IMR-90 (cell line): ENCODE results near the gene HDAC10. TPM values are rescaled to one million over a fixed set of nuclear protein-coding genes. Genes with fewer than 3 reads are reported as not detected.
A peak's percentile ranks its signal among the peaks of the same experiment; 100 is the strongest.

Source experiments
- ATAC-seq: fragments of 200-7000 bp; cut with Tn5 transposase; 2 replicates; pipeline ENCODE4 v1.9.1; 2020; ENCODE audit warnings: low read depth, mild to moderate bottlenecking, moderate library complexity
- BruUV-seq: library from RNA; stranded (reverse); fragments of 400-500 nt; replicated peaks from 2 replicates; lab custom pipeline; 2021; lab: Mats Ljungman, UMichigan
- CTCF ChIA-PET: fragments of 300-600 bp; formaldehyde crosslinking; extraction: SDS; loops from one replicate; lab custom pipeline; 2021; ENCODE audit warnings: antibody characterized with exemption; lab: Yijun Ruan, JAX
- POLR2A ChIA-PET: fragments of 300-600 bp; sonication (Branson Sonifier 250); formaldehyde crosslinking; loops from one replicate; lab custom pipeline; 2022; ENCODE audit warnings: antibody characterized with exemption; ENCODE audit not compliant: unreplicated experiment; lab: Charles Lee
- DNase-seq: peaks from one replicate; pipeline ENCODE4 v3.0.0; 2013
- H2AFZ ChIP-seq: replicated peaks from 2 replicates; pipeline ENCODE3; 2013; ENCODE audit warnings: low read length, mild to moderate bottlenecking; ENCODE audit not compliant: poor library complexity
- H2AK5ac ChIP-seq: 2 replicates; pipeline ENCODE4 v1.6.1; 2013; ENCODE audit warnings: low read depth, low read length, inconsistent platforms
- H2AK9ac ChIP-seq: replicated peaks from 2 replicates; pipeline ENCODE3; 2013; ENCODE audit warnings: mild to moderate bottlenecking, low read depth, low read length, moderate library complexity; ENCODE audit not compliant: poor library complexity
- H2BK120ac ChIP-seq: 2 replicates; pipeline ENCODE4 v1.6.1; 2013; ENCODE audit warnings: low read depth, low read length, inconsistent platforms
- H2BK15ac ChIP-seq: 3 replicates; pipeline ENCODE4 v1.6.1; 2013; ENCODE audit warnings: low read depth, low read length, inconsistent platforms
- H2BK20ac ChIP-seq: 2 replicates; pipeline ENCODE4 v1.6.1; 2013; ENCODE audit warnings: low read depth, mild to moderate bottlenecking, inconsistent platforms, low read length, moderate library complexity
- H2BK5ac ChIP-seq: 2 replicates; pipeline ENCODE4 v1.6.1; 2013; ENCODE audit warnings: mild to moderate bottlenecking, low read depth, low read length, inconsistent platforms; ENCODE audit not compliant: poor library complexity, severe bottlenecking
- H3K14ac ChIP-seq: replicated peaks from 2 replicates; pipeline ENCODE4 v1.6.1; 2013; ENCODE audit warnings: low read depth, low read length, inconsistent platforms
- H3K18ac ChIP-seq: 2 replicates; pipeline ENCODE4 v1.6.1; 2013; ENCODE audit warnings: low read depth, low read length, control low read depth
- H3K23ac ChIP-seq: 2 replicates; pipeline ENCODE4 v1.6.1; 2013; ENCODE audit warnings: low read depth, low read length, inconsistent platforms
- H3K27ac ChIP-seq: 2 replicates; pipeline ENCODE4 v1.5.1; 2013; ENCODE audit warnings: mild to moderate bottlenecking, control low read depth, low read length; ENCODE audit not compliant: insufficient read depth
- H3K27me3 ChIP-seq: 2 replicates; pipeline ENCODE4 v1.6.1; 2013; ENCODE audit warnings: low read length; ENCODE audit not compliant: control insufficient read depth, insufficient read depth
- H3K36me3 ChIP-seq: 2 replicates; pipeline ENCODE4 v1.6.1; 2013; ENCODE audit warnings: low read length, mixed read lengths; ENCODE audit not compliant: control insufficient read depth, insufficient read depth
- H3K4ac ChIP-seq: 2 replicates; pipeline ENCODE4 v1.6.1; 2013; ENCODE audit warnings: low read depth, low read length, inconsistent platforms
- H3K4me1 ChIP-seq: 2 replicates; pipeline ENCODE4 v1.6.1; 2013; ENCODE audit warnings: low read length, mixed read lengths; ENCODE audit not compliant: control insufficient read depth, insufficient read depth
- H3K4me2 ChIP-seq: 2 replicates; pipeline ENCODE4 v1.6.1; 2013; ENCODE audit warnings: low read depth, mild to moderate bottlenecking, control low read depth, low read length, moderate library complexity
- H3K4me3 ChIP-seq: 2 replicates; pipeline ENCODE4 v1.5.1; 2013; ENCODE audit warnings: low read depth, mild to moderate bottlenecking, control low read depth, low read length, moderate library complexity; ENCODE audit not compliant: insufficient read depth
- H3K56ac ChIP-seq: 2 replicates; pipeline ENCODE4 v1.6.1; 2013; ENCODE audit warnings: low read length, inconsistent platforms; ENCODE audit not compliant: insufficient read depth; ENCODE audit errors: extremely low read depth
- H3K79me1 ChIP-seq, 2 experiments: 2 replicates each; pipeline ENCODE4 v1.6.1; 2013; ENCODE audit warnings: low read length in 2 of 2, inconsistent platforms in 1 of 2, low read depth in 1 of 2
- H3K9ac ChIP-seq: 2 replicates; pipeline ENCODE4 v1.6.1; 2013; ENCODE audit warnings: low read depth, low read length, control low read depth
- H3K9me1 ChIP-seq: 2 replicates; pipeline ENCODE4 v1.6.1; 2013; ENCODE audit warnings: low read length, inconsistent platforms; ENCODE audit not compliant: insufficient read depth
- H3K9me3 ChIP-seq: 2 replicates; pipeline ENCODE4 v1.6.1; 2013; ENCODE audit warnings: low read length; ENCODE audit not compliant: control insufficient read depth, insufficient read depth
- H4K20me1 ChIP-seq: 2 replicates; pipeline ENCODE4 v1.6.1; 2013; ENCODE audit warnings: low read length, inconsistent platforms; ENCODE audit not compliant: insufficient read depth
- H4K5ac ChIP-seq: 2 replicates; pipeline ENCODE4 v1.6.1; 2013; ENCODE audit warnings: mild to moderate bottlenecking, low read depth, low read length, control low read depth
- H4K8ac ChIP-seq, 2 experiments: 2 replicates each; pipeline ENCODE4 v1.6.1; 2013; ENCODE audit warnings: low read depth in 2 of 2, low read length in 2 of 2, control low read depth in 1 of 2, inconsistent platforms in 1 of 2
- H4K91ac ChIP-seq: 2 replicates; pipeline ENCODE4 v1.6.1; 2013; ENCODE audit warnings: low read depth, low read length, inconsistent platforms; ENCODE audit not compliant: insufficient read depth
- BHLHE40 ChIP-seq: fragments of 150-350 bp; IDR thresholded peaks from 2 replicates; pipeline ENCODE4 v1.6.1; 2016; ENCODE audit warnings: mild to moderate bottlenecking, low read depth, low read length
- CEBPB ChIP-seq: IDR thresholded peaks from 2 replicates; pipeline ENCODE4 v1.6.1; 2012; ENCODE audit warnings: low read depth, low read length, improper control_type of control experiment
- CHD1 ChIP-seq: IDR thresholded peaks from 2 replicates; pipeline ENCODE4 v1.6.1; 2012; ENCODE audit warnings: low read depth, low read length, improper control_type of control experiment
- CTCF ChIP-seq: conservative IDR thresholded peaks from 2 replicates; pipeline ENCODE4 v1.5.1; 2012; ENCODE audit warnings: mild to moderate bottlenecking, low read depth, low read length, improper control_type of control experiment
- ELK1 ChIP-seq: fragments of 150-350 bp; IDR thresholded peaks from 2 replicates; pipeline ENCODE4 v1.6.1; 2016; ENCODE audit warnings: low read depth, mild to moderate bottlenecking, low read length, moderate library complexity, borderline replicate concordance
- MAFK ChIP-seq: IDR thresholded peaks from 2 replicates; pipeline ENCODE4 v1.6.1; 2012; ENCODE audit warnings: low read depth, low read length, improper control_type of control experiment
- MAZ ChIP-seq: IDR thresholded peaks from 2 replicates; pipeline ENCODE4 v1.6.1; 2012; ENCODE audit warnings: low read depth, mild to moderate bottlenecking, low read length, improper control_type of control experiment, moderate library complexity, borderline replicate concordance
- MXI1 ChIP-seq: IDR thresholded peaks from 2 replicates; pipeline ENCODE4 v1.6.1; 2012; ENCODE audit warnings: low read depth, mild to moderate bottlenecking, low read length, moderate library complexity, borderline replicate concordance
- NFE2L2 ChIP-seq: fragments of 150-350 bp; IDR thresholded peaks from 2 replicates; pipeline ENCODE4 v1.6.1; 2016; ENCODE audit warnings: low read depth, mild to moderate bottlenecking, low read length
- POLR2A ChIP-seq: IDR thresholded peaks from 2 replicates; pipeline ENCODE4 v1.6.1; 2012; ENCODE audit warnings: mild to moderate bottlenecking, low read depth, low read length
- RAD21 ChIP-seq: IDR thresholded peaks from 2 replicates; pipeline ENCODE4 v1.6.1; 2012; ENCODE audit warnings: low read length, improper control_type of control experiment
- RCOR1 ChIP-seq: IDR thresholded peaks from 2 replicates; pipeline ENCODE4 v1.6.1; 2012; ENCODE audit warnings: mild to moderate bottlenecking, low read length, improper control_type of control experiment; ENCODE audit not compliant: insufficient replicate concordance
- RFX5 ChIP-seq: IDR thresholded peaks from 2 replicates; pipeline ENCODE4 v1.8.0; 2012; ENCODE audit warnings: low read depth, mild to moderate bottlenecking, low read length, moderate library complexity
- SMC3 ChIP-seq: fragments of 150-350 bp; IDR thresholded peaks from 2 replicates; pipeline ENCODE4 v1.6.1; 2016; ENCODE audit warnings: low read depth, mild to moderate bottlenecking, antibody characterized with exemption, low read length, moderate library complexity
- USF2 ChIP-seq: fragments of 150-350 bp; IDR thresholded peaks from 2 replicates; pipeline ENCODE4 v1.6.1; 2017; ENCODE audit warnings: mild to moderate bottlenecking, antibody characterized with exemption, low read length, low read depth
- WGBS, 2 experiments: methylation state at CpG; one replicate each; pipeline versions ENCODE4 v1.1.5 to v1.1.7; 2013; ENCODE audit warnings: missing lambda C conversion rate in 2 of 2; ENCODE audit not compliant: insufficient read length in 1 of 2; ENCODE audit errors: extremely low coverage in 2 of 2; 5-methylcytosine and 5-hydroxymethylcytosine counted together
- dilution Hi-C: fragments of 300-500 bp; cut with HindIII; formaldehyde crosslinking; loops from one replicate; pipeline ENCODE4 v1.14.3; 2018; ENCODE audit warnings: low sequenced_read_pairs; ENCODE audit not compliant: unreplicated experiment
- in situ Hi-C: fragments of 300-500 bp; cut with MboI; formaldehyde crosslinking; loops from 3 replicates; pipeline ENCODE4 v1.14.3; 2019; ENCODE audit warnings: low sequenced_read_pairs, inconsistent platforms, mixed read lengths
- intact Hi-C: fragments of 100-400 bp; cut with micrococcal nuclease; formaldehyde crosslinking; loops from 2 replicates; pipeline ENCODE4 v1.10.0; 2022
- polyA plus RNA-seq, 3 experiments: library from polyadenylated mRNA; depleted of rRNA; stranded (reverse); fragments of >200 nt; gene quantifications; 2 replicates each; pipeline ENCODE4 v1.2.3, GENCODE V29; 2012; ENCODE audit warnings: low replicate concordance in 1 of 3
- total RNA-seq: library from RNA; depleted of rRNA; stranded (reverse); fragments of >200 nt; gene quantifications from 2 replicates; pipeline ENCODE4 v1.2.3, GENCODE V29; 2012

HDAC10 gene
- total and polyA plus RNA-seq, 2 of the 4 experiments (the other 2 are of a cell fraction), result 3.9 to 35.7 TPM

- DNase-seq (no peak), ATAC-seq (no peak)
- H3K27ac ChIP-seq, result no peak overlapping the region
- in situ Hi-C loops (no loop called here), dilution Hi-C loops (no loop called here), intact Hi-C loops (no loop called here)
- peaks cover 89% of the 10 kb centered on the region for H3K36me3 ChIP-seq
- H3K14ac ChIP-seq, result no peak overlapping the region
- H2BK20ac ChIP-seq, result no peak overlapping the region
- H4K5ac ChIP-seq, result no peak overlapping the region
- no peak overlapping the region for H2BK15ac ChIP-seq
- peaks cover 13 to 55% of the 10 kb centered on the region in 2 experiments; a peak in 3 of 4 replicates for H3K79me1 ChIP-seq
- H3K56ac ChIP-seq, result no peak overlapping the region
- no peak overlapping the region for H3K23ac ChIP-seq
- H2AK5ac ChIP-seq, result no peak overlapping the region
- H3K4me1 ChIP-seq, result peaks cover 8% of the 10 kb centered on the region
- H3K4ac ChIP-seq, result no peak overlapping the region
- H4K91ac ChIP-seq, result no peak overlapping the region
- peak overlapping the region; percentile 16 for H2AK9ac ChIP-seq
- CTCF ChIA-PET, result no interaction called here
- H2BK5ac ChIP-seq, result no peak overlapping the region
- no peak overlapping the region for H4K8ac ChIP-seq
- H3K18ac ChIP-seq, result no peak overlapping the region
- 84% methylated on average over 3 of the region's 13 CpGs; no CpG with 5 or more reads in 1 of the 2 experiments for WGBS, 2 experiments
- no peak overlapping the region for H2AFZ ChIP-seq
- H3K9me1 ChIP-seq, result no peaks in the 10 kb centered on the region
- H3K9ac ChIP-seq, result no peak overlapping the region
- H2BK120ac ChIP-seq, result no peak overlapping the region
- no TSS peak for BruUV-seq
- no peak overlapping the region for H3K4me3 ChIP-seq
- peaks cover 59% of the 10 kb centered on the region for H4K20me1 ChIP-seq
- H3K9me3 ChIP-seq, result no peaks in the 10 kb centered on the region
- H3K27me3 ChIP-seq, result no peaks in the 10 kb centered on the region
- POLR2A ChIA-PET, result no interaction called here
- H3K4me2 ChIP-seq, result no peak overlapping the region
- TF ChIP-seq BHLHE40 (no peak), ELK1 (no peak), MXI1 (no peak), NFE2L2 (no peak), CHD1 (no peak), RFX5 (no peak), MAFK (no peak), CTCF (no peak), CEBPB (no peak), RAD21 (no peak), POLR2A (no peak), MAZ (no peak), RCOR1 (no peak), SMC3 (no peak), USF2 (no peak)
These were observed 33.4 kb upstream of the HDAC10 start for GRCh38 chr22:50284479-50284878.
